Astrocyte (in vitro differentiated cells and primary cell): ENCODE measurements around the gene HECTD2.

Source experiments
- EZH2 ChIP-seq: IDR thresholded peaks from 2 replicates; pipeline ENCODE4 v1.6.1; 2012; ENCODE audit warnings: mild to moderate bottlenecking, low read length, inconsistent platforms; ENCODE audit not compliant: insufficient read depth
- TF ChIP-seq, protein P1 (sequence below): IDR thresholded peaks from 2 replicates; pipeline ENCODE4 v1.5.1; 2011; ENCODE audit warnings: low read depth, mild to moderate bottlenecking, inconsistent platforms, low read length, moderate library complexity; ENCODE audit not compliant: insufficient read depth

DNA sequence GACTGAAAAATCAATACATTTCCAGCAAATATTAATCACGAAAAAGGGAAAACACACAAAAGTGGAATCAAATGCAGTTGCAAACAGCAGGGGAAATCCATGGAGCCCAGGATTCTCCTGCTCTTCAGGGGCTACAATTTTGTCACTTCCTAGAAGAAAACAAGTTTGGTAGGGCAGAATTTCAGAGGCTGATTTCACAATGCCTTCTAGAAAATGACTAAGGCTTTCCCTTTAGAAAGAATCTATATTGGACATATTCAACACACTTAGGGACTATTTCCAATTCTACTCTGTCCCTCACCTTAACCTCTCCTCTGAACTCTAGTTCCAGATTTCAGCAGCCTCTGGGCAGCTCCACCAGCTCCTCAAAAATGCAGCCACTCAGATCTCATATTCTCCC lies 111.3 kb downstream of the HECTD2 start:
- TF ChIP-seq, protein P1, sequence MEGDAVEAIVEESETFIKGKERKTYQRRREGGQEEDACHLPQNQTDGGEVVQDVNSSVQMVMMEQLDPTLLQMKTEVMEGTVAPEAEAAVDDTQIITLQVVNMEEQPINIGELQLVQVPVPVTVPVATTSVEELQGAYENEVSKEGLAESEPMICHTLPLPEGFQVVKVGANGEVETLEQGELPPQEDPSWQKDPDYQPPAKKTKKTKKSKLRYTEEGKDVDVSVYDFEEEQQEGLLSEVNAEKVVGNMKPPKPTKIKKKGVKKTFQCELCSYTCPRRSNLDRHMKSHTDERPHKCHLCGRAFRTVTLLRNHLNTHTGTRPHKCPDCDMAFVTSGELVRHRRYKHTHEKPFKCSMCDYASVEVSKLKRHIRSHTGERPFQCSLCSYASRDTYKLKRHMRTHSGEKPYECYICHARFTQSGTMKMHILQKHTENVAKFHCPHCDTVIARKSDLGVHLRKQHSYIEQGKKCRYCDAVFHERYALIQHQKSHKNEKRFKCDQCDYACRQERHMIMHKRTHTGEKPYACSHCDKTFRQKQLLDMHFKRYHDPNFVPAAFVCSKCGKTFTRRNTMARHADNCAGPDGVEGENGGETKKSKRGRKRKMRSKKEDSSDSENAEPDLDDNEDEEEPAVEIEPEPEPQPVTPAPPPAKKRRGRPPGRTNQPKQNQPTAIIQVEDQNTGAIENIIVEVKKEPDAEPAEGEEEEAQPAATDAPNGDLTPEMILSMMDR: no peak
- TF ChIP-seq EZH2: no peak
